HG03103 (cell line): ENCODE results near the gene SIK3.
A peak's percentile ranks its signal among the peaks of the same experiment; 100 is the strongest.
"Not testable (repeated sequence)": the region's sequence is repeated elsewhere in the genome, so short reads cannot be mapped to it uniquely, and the experiment has no call there.

Source experiments
- ATAC-seq: cut with Tn5 transposase; IDR thresholded peaks from one replicate; pipeline ENCODE4 v1.9.1; 2021; ENCODE audit warnings: low read depth; ENCODE audit not compliant: unreplicated experiment

SIK3 gene

GRCh38 chr11:117112497-117112896 lies 14.3 kb upstream of the SIK3 start:
- not testable (repeated sequence) for ATAC-seq

GRCh38 chr11:117110294-117110950 lies 12.2 kb upstream of the SIK3 start:
- ATAC-seq = no peak

- no peak for ATAC-seq
Observed at GRCh38 chr11:117107701-117108590, 9.7 kb upstream of the SIK3 start.

- ATAC-seq = no peak
Observed at GRCh38 chr11:117100556-117100955, 2.3 kb upstream of the SIK3 start.

- no peak for ATAC-seq
Observed at GRCh38 chr11:117099696-117100095, 1.5 kb upstream of the SIK3 start.

- peak; percentile 13 for ATAC-seq
Observed at GRCh38 chr11:117097389-117098268, 599 bp downstream of the SIK3 start.

- ATAC-seq = no peak
Observed at GRCh38 chr11:117097014-117097388, 1.2 kb downstream of the SIK3 start.

GRCh38 chr11:117096201-117096991 lies 1.8 kb downstream of the SIK3 start:
- peak; percentile 37 for ATAC-seq

GRCh38 chr11:117095284-117096161 lies 2.7 kb downstream of the SIK3 start:
- no peak for ATAC-seq

- ATAC-seq = no peak
Observed at GRCh38 chr11:117094776-117095175, 3.5 kb downstream of the SIK3 start.

- no peak for ATAC-seq
Observed at GRCh38 chr11:117092951-117093590, 5.2 kb downstream of the SIK3 start.

GRCh38 chr11:117091753-117092477 lies 6.3 kb downstream of the SIK3 start:
- ATAC-seq = no peak

- no peak for ATAC-seq
Observed at GRCh38 chr11:117090111-117090706, 8.0 kb downstream of the SIK3 start.

- ATAC-seq = no peak
Observed at GRCh38 chr11:117089685-117090084, 8.5 kb downstream of the SIK3 start.

- no peak for ATAC-seq
Observed at GRCh38 chr11:117087446-117087845, 10.8 kb downstream of the SIK3 start.

- ATAC-seq = no peak
Observed at GRCh38 chr11:117084992-117085391, 13.2 kb downstream of the SIK3 start.

- no peak for ATAC-seq
Observed at GRCh38 chr11:117083011-117083935, 15.0 kb downstream of the SIK3 start.
